GM10266 (cell line): ENCODE data around the gene PCBP3.

Experiments
- DNase-seq: peaks from one replicate; pipeline ENCODE4 v3.0.0; 2012; ENCODE audit errors: extremely low spot score
- TF ChIP-seq, protein P1 (sequence below): IDR thresholded peaks from 2 replicates; pipeline ENCODE4 v1.5.1; 2012; ENCODE audit warnings: mild to moderate bottlenecking, low read depth; ENCODE audit not compliant: control insufficient read depth, insufficient read depth; ENCODE audit errors: missing control alignments

Gene PCBP3

DNA sequence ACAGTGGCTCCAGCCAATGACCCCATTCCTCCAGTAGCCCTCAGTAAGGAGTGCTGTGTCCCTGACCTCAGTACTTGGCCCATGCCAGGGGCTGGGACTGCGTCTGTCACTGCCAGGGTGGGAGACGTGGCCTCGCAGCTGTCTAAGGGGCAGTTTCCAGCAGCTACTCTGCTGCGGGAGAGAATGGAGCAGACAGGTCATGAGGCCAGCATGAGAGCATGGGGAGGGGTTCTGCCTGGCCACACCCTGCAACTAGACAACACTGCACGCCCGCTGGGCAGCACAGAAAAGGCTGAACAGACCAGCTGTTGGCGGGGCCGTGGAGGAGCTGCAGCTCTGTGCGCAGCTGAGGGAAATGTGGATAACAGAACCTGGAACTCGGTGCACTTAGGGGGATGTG, 246.4 kb downstream of the PCBP3 start:
- TF ChIP-seq, protein P1, sequence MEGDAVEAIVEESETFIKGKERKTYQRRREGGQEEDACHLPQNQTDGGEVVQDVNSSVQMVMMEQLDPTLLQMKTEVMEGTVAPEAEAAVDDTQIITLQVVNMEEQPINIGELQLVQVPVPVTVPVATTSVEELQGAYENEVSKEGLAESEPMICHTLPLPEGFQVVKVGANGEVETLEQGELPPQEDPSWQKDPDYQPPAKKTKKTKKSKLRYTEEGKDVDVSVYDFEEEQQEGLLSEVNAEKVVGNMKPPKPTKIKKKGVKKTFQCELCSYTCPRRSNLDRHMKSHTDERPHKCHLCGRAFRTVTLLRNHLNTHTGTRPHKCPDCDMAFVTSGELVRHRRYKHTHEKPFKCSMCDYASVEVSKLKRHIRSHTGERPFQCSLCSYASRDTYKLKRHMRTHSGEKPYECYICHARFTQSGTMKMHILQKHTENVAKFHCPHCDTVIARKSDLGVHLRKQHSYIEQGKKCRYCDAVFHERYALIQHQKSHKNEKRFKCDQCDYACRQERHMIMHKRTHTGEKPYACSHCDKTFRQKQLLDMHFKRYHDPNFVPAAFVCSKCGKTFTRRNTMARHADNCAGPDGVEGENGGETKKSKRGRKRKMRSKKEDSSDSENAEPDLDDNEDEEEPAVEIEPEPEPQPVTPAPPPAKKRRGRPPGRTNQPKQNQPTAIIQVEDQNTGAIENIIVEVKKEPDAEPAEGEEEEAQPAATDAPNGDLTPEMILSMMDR, result no peak
- DNase-seq, result no peak

DNA sequence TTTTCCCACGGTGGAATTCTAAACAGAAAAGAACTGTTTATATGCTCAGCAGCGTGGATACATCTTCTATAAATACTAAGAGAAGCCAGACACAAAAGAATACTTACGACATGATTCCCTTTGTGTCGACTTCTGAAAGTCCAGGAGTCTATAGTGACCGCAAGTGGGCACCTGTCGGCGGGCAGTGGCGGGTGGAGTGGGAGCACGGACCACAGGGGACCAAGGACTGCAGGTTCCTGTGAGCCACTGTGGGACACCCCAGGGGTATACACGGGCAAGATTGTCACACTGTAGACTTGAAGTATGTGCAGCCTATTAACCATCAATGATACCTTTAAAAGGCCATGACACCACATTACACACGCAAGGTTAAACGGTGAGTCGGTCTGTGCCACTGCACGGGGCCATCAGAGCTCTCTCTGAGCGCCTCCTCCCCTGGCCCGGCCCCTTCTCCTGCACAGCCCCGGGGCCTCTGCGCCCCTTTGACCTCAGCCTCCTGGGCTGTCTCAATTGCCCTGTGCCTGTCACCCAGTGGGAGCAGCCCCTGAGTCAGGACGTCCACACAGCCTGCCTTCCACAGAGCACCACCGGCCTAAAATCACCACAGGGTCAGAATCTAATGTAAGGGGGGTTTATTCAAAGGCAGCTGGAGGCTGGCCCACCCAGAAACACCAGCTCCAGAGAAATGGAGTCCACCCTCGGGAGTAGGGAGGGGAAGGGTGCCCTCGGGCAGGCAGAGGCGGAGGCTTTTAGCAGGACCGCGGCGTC, 248.0 kb downstream of the PCBP3 start:
- TF ChIP-seq, protein P1, result no peak
- DNase-seq, result no peak

DNA sequence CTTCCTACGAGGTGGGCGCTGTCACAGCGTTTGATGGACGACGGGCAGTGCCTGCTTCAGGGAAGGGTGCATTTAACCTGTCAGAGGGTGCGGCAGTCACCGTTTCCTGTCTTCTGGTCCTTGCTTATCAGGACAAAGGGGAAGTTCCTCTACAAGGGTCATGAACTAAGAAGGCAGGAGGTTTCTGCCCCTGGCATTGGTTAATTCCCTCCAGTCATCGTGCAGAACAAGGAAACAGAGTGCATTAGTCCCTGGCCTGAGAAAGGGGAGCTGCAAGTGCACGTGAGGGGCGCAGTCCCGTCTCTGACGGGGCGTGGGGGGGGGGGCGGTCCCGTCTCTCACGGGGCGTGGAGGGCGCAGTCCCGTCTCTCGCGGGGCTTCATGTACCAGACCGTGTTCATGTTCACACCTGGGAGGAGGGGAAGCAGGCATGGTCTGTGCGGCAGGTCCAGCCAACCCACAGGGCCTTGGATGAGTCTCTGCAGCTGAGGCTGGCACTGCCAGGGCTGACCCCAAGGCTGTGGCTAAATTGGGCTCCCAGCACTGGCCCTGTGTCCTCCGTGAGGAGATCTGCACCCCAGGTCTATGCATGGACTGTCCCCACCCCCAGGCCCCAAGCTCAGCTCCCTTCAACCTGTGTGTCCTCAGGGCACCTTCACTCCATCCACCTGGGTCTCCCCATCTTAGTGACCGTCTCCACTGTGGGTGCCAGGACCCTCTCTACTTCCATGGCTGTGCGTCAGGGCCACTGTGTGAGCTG, 248.8 kb downstream of the PCBP3 start:
- DNase-seq, result no peak
- TF ChIP-seq, protein P1, result no peak

DNA sequence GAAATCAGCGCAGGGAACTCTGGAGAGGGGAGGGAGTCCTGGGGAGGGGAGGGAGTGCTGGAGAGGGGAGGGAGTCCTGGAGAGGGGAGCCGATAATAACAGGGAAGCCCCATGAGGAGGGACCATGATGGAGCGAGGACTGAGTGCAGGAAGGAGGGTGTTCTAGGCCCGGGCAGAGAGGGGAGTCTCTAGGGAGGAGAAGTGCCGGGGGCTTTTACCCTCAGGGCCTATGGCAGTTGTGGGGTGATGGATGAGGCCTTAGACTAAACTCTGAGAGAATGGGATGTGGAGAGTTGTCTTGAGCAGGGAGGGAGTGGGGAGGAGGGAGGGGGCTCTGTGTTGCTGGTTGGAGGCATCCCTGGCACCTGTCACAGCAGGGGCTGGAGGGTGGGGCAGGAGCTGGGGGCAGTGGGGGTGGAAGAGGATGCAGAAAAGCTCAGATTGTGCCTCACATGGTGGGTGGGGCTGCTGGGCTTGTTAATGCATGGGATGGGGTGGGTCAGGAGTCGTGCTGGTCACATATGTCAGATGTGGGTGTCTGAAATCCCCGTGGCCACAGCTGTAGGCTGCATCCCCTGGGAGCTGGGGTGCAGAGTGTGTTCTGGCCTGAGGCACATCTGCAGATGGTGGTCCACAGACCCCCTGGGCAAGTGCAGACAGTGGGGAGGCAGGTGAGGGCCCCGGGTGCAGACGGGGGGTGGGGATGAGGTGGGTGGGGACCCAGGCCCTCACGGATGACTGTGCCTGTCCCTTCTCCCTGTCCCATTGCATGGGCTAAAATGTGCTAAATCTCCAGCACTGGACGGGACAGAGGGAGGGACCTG, 249.6 kb downstream of the PCBP3 start:
- TF ChIP-seq, protein P1, result no peak
- DNase-seq, result no peak

DNA sequence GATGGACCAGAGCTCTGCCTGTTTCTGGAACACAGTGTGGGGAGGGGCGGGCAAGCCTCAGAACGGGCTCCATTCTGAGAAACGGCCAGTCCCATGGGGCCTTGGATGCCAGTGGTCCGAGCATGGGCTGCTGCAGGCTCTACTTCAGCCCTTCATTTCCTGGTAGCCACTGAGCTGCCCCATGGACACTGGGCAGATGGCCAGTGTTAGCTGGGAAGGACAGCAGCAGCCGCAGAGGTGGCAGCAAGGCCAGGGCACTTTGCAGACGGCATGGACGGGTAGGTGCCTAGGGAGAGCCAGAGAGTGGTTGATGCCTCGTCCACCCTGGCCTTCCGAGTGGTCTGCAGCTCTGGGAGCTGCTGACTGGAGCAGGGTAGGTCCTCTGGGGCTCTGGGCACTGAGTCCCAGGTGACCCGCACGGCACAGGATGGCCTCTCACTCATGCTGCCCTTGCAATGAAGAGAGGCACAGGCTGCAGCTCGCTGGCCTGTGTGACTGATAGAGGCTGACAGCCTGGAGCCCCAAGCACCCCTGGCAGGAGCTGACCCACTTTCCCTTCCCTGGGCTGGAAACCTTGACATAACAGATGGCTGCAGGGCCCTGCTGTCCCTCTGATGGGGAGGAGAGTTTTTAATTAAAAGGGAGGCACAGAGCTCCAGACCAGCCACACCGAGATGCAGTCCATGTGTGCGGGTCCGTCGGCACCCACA, 250.4 kb downstream of the PCBP3 start:
- TF ChIP-seq, protein P1, result no peak
- no peak for DNase-seq

DNA sequence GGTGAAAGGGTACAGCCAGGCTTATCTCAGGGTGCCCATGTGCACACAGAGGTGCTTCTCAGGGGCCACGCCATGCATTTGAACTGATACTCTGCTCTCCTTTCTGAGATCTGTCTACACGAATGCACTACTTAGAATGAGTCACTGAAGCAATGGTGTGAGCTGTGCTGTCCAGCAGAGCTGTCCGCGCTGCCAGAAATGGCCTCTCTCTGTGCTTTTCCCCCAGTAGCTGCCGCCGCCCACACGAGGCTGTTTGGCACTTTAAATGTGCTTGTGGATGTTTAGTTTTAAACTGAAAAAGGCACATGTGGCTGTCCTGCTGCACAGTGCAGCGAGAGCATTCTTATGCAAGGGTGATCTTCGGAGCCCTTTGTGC, 250.9 kb downstream of the PCBP3 start:
- TF ChIP-seq, protein P1, result no peak
- DNase-seq, result no peak
